Measurements from ENCODE around the gene SUCO. TPM values are rescaled to one million over a fixed set of nuclear protein-coding genes. Genes with fewer than 3 reads are reported as not detected.

The SUCO gene, protein sequence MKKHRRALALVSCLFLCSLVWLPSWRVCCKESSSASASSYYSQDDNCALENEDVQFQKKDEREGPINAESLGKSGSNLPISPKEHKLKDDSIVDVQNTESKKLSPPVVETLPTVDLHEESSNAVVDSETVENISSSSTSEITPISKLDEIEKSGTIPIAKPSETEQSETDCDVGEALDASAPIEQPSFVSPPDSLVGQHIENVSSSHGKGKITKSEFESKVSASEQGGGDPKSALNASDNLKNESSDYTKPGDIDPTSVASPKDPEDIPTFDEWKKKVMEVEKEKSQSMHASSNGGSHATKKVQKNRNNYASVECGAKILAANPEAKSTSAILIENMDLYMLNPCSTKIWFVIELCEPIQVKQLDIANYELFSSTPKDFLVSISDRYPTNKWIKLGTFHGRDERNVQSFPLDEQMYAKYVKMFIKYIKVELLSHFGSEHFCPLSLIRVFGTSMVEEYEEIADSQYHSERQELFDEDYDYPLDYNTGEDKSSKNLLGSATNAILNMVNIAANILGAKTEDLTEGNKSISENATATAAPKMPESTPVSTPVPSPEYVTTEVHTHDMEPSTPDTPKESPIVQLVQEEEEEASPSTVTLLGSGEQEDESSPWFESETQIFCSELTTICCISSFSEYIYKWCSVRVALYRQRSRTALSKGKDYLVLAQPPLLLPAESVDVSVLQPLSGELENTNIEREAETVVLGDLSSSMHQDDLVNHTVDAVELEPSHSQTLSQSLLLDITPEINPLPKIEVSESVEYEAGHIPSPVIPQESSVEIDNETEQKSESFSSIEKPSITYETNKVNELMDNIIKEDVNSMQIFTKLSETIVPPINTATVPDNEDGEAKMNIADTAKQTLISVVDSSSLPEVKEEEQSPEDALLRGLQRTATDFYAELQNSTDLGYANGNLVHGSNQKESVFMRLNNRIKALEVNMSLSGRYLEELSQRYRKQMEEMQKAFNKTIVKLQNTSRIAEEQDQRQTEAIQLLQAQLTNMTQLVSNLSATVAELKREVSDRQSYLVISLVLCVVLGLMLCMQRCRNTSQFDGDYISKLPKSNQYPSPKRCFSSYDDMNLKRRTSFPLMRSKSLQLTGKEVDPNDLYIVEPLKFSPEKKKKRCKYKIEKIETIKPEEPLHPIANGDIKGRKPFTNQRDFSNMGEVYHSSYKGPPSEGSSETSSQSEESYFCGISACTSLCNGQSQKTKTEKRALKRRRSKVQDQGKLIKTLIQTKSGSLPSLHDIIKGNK (N-terminal part only)
- total RNA-seq (2021): 34.3 and 37.7 TPM in 2 replicates
- long read RNA-seq, partial matches to known transcripts: 42 of 52 reads
- long read RNA-seq, other reads (novel, unspliced or antisense): 8 of 52 reads

DNA sequence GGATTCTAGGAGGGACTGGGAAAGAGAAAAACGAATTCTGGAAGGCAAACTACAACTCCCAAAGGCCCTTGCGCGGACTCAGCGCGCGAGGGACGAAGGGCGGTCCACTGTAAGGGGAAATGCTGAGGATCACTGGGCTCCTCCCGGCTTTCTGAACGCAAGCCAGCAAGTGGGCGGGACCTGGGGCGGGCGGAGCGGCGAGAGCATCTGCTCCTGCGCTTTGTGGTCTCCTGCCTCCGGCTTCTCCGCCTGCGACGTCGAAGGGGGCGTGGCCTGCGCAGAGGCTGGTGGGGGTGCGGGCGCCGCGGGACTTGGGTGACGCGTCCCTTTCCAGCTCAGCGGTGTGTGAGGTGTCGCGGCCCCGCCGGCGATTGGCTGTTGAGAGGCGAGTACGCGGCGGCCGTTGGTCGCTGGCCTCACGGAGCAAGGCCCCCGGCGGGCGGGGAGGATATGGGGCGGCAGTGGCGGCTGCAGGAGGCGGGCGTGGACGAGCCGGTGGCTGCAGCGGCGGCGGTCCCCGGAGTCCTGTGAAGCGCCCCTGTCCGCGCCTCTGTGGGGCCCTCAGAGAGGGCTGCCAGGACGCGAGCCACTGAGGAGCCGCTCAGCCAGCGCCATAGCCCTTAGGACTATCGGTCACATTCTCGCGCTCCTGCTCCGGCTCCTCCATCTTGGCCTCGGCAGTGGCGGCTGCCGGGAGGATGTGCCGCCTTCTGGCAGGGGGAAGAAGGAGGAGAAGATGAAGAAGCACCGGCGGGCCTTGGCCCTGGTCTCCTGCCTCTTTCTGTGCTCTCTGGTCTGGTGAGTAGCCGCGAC lies at the start of gene SUCO:
TSS of gene SUCO (plus strand) at position 451 of the 813 bp plus-strand sequence. CDS start at position 737, 286 bp downstream.
- Histone ChIP-seq H3K4me1 (ENCODE audit: insufficient read depth, low read length) (peaks cover 5% of the 10 kb centered on the region; the same call in 1 of the 2 replicates), H3T11ph (ENCODE audit: low read length) (no peak within 1 kb of the TSS), H3K4me2 (ENCODE audit: insufficient read depth, insufficient read length, low read length) (peak within 1 kb of the TSS; percentile 96), H4K20me1 (ENCODE audit: control insufficient read depth, insufficient read depth, insufficient read length) (no peaks in the 10 kb centered on the region), H3K23ac (ENCODE audit: insufficient read length, low read depth, low read length) (no peak within 1 kb of the TSS), H3K79me1 (ENCODE audit: insufficient read depth, low read depth, low read length, poor library complexity, severe bottlenecking) (no peaks in the 10 kb centered on the region), H3K27me3 (ENCODE audit: insufficient read depth, low read length) (no peaks in the 10 kb centered on the region), H2BK20ac (ENCODE audit: low read depth, low read length, poor library complexity, severe bottlenecking) (no peak within 1 kb of the TSS), H2BK120ac (ENCODE audit: low read depth, low read length, poor library complexity, severe bottlenecking) (no peak within 1 kb of the TSS), H4K8ac (replicated peaks; ENCODE audit: insufficient read length, low read depth, low read length) (no peak within 1 kb of the TSS), H4K91ac (ENCODE audit: insufficient read length, low read depth, low read length) (peak within 1 kb of the TSS; percentile 82), H3K9ac (ENCODE audit: extremely low read depth, insufficient read length, low read length) (peak within 1 kb of the TSS; percentile 96), H3K56ac (ENCODE audit: insufficient read length, low read depth, low read length) (peak within 1 kb of the TSS; percentile 69), H4K5ac (ENCODE audit: insufficient read length, low read depth, low read length) (peak within 1 kb of the TSS; percentile 39), H3K9me3 (ENCODE audit: control insufficient read depth, low read depth, low read length) (no peaks in the 10 kb centered on the region), H3K4ac (ENCODE audit: low read depth, low read length) (peak within 1 kb of the TSS; percentile 14; the same call in 1 of the 2 replicates), H2BK12ac (ENCODE audit: insufficient read length, low read depth, low read length) (no peak within 1 kb of the TSS), H2BK15ac (ENCODE audit: low read depth, low read length) (no peak within 1 kb of the TSS), H3K79me2 (ENCODE audit: insufficient read depth, low read length) (peaks cover 29% of the 10 kb centered on the region; the same call in 1 of the 2 replicates), H3K14ac (ENCODE audit: insufficient read depth, low read length) (peak within 1 kb of the TSS; percentile 99), H2BK5ac (ENCODE audit: insufficient read length, low read length) (peak within 1 kb of the TSS; percentile 60), H2AFZ (ENCODE audit: low read length) (peak within 1 kb of the TSS; percentile 91), H3K18ac (ENCODE audit: insufficient read length, low read depth, low read length) (peak within 1 kb of the TSS; percentile 95), H3K27ac (ENCODE audit: insufficient read length, low read depth, low read length) (peak within 1 kb of the TSS; percentile 87), H2AK5ac (ENCODE audit: insufficient read length, low read length) (no peak within 1 kb of the TSS), H3K23me2 (ENCODE audit: insufficient read length, low read depth, low read length, poor library complexity, severe bottlenecking) (peaks cover 5% of the 10 kb centered on the region)
- no CpG with 5 or more reads among the region's 74 CpGs for WGBS (ENCODE audit: extremely low coverage, insufficient read length, low lambda C conversion rate)
- H3K36me3 Mint-ChIP-seq (ENCODE audit: insufficient read depth in 1 of 3, low read depth in 3 of 3): peaks cover 0 to 3% (median 0%) of the 10 kb centered on the region in 3 experiments; a peak in 1 of 7 replicates
- H3K4me1 Mint-ChIP-seq: peaks cover 40 to 41% of the 10 kb centered on the region in 2 experiments
- no peaks in the 10 kb centered on the region for H3K9me3 Mint-ChIP-seq
- peak; percentile 100 for DNase-seq
- peak within 1 kb of the TSS; percentile 90 to 98 for H3K4me3 Mint-ChIP-seq
- TF ChIP-seq, protein P1, sequence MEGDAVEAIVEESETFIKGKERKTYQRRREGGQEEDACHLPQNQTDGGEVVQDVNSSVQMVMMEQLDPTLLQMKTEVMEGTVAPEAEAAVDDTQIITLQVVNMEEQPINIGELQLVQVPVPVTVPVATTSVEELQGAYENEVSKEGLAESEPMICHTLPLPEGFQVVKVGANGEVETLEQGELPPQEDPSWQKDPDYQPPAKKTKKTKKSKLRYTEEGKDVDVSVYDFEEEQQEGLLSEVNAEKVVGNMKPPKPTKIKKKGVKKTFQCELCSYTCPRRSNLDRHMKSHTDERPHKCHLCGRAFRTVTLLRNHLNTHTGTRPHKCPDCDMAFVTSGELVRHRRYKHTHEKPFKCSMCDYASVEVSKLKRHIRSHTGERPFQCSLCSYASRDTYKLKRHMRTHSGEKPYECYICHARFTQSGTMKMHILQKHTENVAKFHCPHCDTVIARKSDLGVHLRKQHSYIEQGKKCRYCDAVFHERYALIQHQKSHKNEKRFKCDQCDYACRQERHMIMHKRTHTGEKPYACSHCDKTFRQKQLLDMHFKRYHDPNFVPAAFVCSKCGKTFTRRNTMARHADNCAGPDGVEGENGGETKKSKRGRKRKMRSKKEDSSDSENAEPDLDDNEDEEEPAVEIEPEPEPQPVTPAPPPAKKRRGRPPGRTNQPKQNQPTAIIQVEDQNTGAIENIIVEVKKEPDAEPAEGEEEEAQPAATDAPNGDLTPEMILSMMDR (conservative IDR thresholded peaks at IDR 0.05): peak; percentile 26; the same call in 1 of the 3 replicates
- H3K27ac Mint-ChIP-seq: peak within 1 kb of the TSS; percentile 97 to 99 (median 99)
- peaks cover 8% of the 10 kb centered on the region for H3K27me3 Mint-ChIP-seq (ENCODE audit: low read depth)

Data from H9 (cell line).